Measurements from ENCODE around the gene CCHCR1.
"Not testable (repeated sequence)": the region's sequence is repeated elsewhere in the genome, so short reads cannot be mapped to it uniquely, and the experiment has no call there.

CCHCR1 gene

GRCh38 chr6:31172973-31173384 lies 15.4 kb upstream of the CCHCR1 start:
- H3K4me1 Mint-ChIP-seq (ENCODE audit: low read depth): no peaks in the 10 kb centered on the region
- H3K4me3 Mint-ChIP-seq: no peak overlapping the region

DNA sequence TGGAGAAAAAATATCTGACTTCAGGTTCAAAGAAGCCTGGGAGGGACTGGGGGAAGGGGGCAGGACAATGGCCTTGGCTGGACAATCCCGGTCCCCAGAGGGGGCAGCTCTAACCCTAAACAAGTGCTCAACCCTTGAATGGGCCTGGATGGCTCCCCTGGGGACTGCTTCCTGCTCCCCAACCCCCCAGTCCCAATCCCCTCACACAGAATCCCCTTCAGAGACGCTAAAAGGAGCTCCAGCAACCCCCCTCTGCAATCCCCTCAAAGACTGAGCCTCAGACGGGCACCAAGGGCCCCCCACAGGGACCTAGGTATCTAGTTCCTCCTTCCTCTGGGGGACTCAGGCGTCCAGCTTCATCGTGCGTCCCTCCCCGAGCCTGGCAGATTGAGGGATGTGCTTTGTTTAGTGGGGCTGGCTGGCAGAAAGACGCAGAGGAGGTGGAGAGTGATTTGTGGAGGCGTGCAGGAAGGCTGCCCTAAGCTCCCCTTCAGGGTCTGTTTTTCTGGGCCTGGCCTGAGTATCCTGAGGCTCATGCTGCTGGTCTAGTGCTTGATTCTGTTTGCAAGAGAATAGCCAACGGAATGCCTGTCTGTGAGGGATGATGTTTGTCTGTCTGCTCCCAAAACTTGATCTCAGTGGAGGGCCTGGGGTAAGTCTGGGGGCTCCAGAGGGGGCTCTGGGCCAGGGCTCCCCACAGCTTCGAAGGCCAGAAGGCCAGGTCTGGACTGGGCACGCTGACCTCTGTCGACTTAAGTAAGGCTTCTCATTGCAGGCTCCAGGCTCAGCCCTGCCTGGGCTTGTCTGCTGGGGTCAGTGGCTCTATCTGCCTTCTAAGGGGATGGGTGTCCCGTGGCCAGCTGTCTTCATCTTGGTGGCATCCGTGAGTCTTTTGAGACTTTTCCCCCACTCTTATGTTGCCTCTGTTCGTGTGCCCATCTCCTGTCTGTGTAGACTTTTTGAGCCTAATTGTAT lies 14.6 kb upstream of the CCHCR1 start:
- H3K9me3 Mint-ChIP-seq: no peaks in the 10 kb centered on the region
- H3K36me3 Mint-ChIP-seq (ENCODE audit: low read depth): no peaks in the 10 kb centered on the region
- no peaks in the 10 kb centered on the region for H3K27me3 Mint-ChIP-seq
- no peak overlapping the region for H3K4me3 Mint-ChIP-seq
- H3K4me1 Mint-ChIP-seq (ENCODE audit: low read depth): no peaks in the 10 kb centered on the region
- H3K27ac Mint-ChIP-seq: no peak overlapping the region

More at GRCh38 chr6:31172973-31173384, 15.4 kb upstream of the CCHCR1 start:
- Mint-ChIP-seq H3K36me3 (ENCODE audit: low read depth) (no peaks in the 10 kb centered on the region), H3K27ac (no peak overlapping the region), H3K27me3 (no peaks in the 10 kb centered on the region), H3K9me3 (no peaks in the 10 kb centered on the region)

DNA sequence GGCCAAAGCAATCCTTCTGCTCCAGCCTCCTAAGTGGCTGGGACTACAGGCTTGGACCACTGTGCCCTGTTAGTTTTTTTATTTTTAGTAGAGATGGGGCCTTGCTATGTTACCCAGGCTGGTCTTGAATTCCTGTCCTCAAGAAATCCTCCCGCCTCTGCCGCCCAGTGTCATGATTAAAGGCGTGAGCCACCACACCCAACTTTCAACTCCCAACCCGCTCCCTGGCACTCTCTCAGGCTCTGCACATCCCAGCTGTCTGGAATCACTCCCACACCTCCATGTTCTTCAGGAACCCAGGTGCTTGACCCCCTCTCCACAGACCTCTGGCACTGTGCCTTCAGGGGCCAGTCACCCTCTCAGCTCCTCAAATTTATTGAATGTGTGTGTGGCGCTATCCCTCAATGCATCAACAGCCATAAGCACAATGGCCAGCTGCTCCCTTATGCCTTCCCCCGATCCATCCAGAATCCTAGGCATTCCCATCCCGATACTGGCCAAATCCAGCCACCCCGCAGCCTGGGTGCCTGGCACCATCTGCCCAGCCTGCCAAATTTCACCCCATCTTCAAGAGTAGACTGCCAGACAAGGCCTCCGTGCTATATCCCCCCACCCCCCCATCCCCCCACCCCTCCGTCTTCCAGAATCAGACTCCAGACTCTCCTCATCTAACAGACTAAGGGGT lies 13.5 kb upstream of the CCHCR1 start:
- H3K4me1 Mint-ChIP-seq (ENCODE audit: low read depth): no peaks in the 10 kb centered on the region

DNA sequence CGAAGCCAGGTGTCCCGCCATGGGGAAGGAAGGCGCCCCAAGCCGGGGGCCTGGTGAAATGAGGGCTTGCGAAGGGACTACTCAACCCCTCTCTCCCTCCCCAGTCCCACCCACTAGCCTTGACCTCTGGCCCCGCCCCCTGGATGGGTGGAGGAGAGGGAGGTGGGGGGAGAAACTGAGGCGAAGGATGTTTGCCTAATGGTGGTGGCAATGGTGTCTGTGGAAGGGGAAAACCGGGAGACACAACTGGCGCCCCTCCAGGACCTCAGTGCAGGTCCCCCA lies 12.9 kb upstream of the CCHCR1 start, which contains the start of gene POU5F1:
TSS of gene POU5F1 (minus strand) at position 83 of the 282 bp plus-strand sequence. CDS start at position 21, 62 bp downstream.
- Mint-ChIP-seq H3K27me3 (no peaks in the 10 kb centered on the region), H3K27ac (no peak within 1 kb of the TSS), H3K36me3 (ENCODE audit: low read depth) (no peaks in the 10 kb centered on the region), H3K4me3 (no peak within 1 kb of the TSS), H3K4me1 (ENCODE audit: low read depth) (peaks cover under 1% of the 10 kb centered on the region), H3K9me3 (no peaks in the 10 kb centered on the region)

More for the DNA sequence above, 13.5 kb upstream of the CCHCR1 start:
- H3K4me3 Mint-ChIP-seq: no peak overlapping the region
- H3K9me3 Mint-ChIP-seq: no peaks in the 10 kb centered on the region
- no peaks in the 10 kb centered on the region for H3K36me3 Mint-ChIP-seq (ENCODE audit: low read depth)
- H3K27me3 Mint-ChIP-seq: no peaks in the 10 kb centered on the region
- no peak overlapping the region for H3K27ac Mint-ChIP-seq

DNA sequence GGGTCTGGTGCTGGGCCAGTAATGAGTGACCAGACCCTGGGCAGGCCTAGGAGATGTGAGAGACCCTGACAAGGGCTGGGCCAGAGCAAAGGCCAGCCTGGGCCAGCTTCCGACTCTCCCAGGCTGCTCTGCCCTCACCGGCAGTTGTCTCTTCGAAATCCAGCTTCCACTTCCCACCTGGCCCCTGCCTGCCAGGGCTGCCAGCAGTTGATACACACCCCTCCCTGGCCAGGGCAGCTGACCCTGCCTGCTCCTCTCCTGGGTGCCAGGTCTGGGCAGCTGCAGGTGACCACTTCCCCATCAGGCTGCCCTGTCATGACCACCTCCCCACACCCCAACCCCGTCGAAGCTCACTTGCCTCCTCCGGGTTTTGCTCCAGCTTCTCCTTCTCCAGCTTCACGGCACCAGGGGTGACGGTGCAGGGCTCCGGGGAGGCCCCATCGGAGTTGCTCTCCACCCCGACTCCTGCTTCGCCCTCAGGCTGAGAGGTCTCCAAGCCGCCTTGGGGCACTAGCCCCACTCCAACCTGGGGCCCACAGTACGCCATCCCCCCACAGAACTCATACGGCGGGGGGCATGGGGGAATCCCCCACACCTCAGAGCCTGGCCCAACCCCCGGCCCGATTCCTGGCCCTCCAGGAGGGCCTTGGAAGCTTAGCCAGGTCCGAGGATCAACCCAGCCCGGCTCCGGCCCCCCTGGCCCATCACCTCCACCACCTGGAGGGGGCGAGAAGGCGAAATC lies 12.4 kb upstream of the CCHCR1 start:
- not testable (repeated sequence) for H3K27ac Mint-ChIP-seq; H3K27me3 Mint-ChIP-seq; H3K4me1 Mint-ChIP-seq (ENCODE audit: low read depth); H3K9me3 Mint-ChIP-seq; H3K36me3 Mint-ChIP-seq (ENCODE audit: low read depth); H3K4me3 Mint-ChIP-seq

DNA sequence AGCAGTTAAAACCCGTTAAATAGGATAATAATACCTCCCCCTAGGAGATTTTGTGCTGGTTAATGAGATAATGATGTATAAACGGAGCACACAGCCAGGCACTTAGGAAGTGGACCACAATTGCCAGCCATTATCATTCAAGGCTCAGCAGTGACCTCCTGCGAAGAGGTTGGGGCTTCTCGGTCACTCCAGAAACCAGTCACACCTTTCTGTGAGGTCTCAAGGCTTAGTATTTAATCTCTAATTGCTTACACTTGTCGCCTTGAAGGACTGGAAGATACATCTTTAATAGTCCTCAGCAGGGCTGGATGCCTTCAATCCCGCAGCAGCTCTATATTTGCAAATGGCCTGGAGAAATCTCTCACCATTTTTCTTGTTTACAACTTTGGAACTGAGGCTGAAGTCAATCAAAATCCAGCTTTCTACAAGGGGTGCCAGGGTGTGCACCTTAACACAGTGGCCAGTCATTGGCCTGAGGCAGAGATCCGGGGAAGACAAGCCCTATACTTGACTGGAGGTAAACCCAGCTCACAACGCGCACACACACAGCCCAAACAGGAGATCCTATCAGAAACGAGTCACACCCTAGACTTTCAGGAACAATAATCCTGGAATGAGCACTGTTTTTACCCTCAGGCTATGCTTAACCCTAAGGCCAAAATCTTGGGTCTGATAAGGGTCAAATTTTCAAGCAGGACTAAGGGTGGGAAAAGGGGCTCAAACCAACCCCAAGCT lies 11.7 kb upstream of the CCHCR1 start:
- no peak overlapping the region for H3K4me3 Mint-ChIP-seq
- peaks cover 10% of the 10 kb centered on the region for H3K4me1 Mint-ChIP-seq (ENCODE audit: low read depth)
- H3K36me3 Mint-ChIP-seq (ENCODE audit: low read depth): no peaks in the 10 kb centered on the region
- no peaks in the 10 kb centered on the region for H3K9me3 Mint-ChIP-seq
- H3K27me3 Mint-ChIP-seq: no peaks in the 10 kb centered on the region
- no peak overlapping the region for H3K27ac Mint-ChIP-seq

- no peak overlapping the region for H3K4me3 Mint-ChIP-seq
- H3K27ac Mint-ChIP-seq: no peak overlapping the region
- no peaks in the 10 kb centered on the region for H3K9me3 Mint-ChIP-seq
- H3K27me3 Mint-ChIP-seq: no peaks in the 10 kb centered on the region
- peaks cover 17% of the 10 kb centered on the region for H3K4me1 Mint-ChIP-seq (ENCODE audit: low read depth)
- H3K36me3 Mint-ChIP-seq (ENCODE audit: low read depth): no peaks in the 10 kb centered on the region
These were observed 11.0 kb upstream of the CCHCR1 start for GRCh38 chr6:31168606-31169005.

DNA sequence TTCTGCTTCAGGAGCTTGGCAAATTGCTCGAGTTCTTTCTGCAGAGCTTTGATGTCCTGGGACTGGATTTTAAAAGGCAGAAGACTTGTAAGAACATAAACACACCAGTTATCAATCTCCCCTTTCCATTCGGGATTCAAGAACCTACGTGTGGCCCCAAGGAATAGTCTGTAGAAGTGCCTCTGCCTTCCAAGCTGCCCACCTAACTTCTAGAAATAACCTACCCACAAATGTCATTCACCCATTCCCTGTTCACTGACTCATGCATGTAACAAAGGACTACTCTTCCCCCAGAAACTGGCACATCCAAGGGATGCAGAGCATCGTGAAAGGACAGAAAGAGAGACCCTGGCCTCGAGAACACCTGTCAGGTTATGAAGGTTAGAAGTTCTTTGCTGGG lies 8.4 kb upstream of the CCHCR1 start:
- H3K27ac Mint-ChIP-seq: no peak overlapping the region
- H3K4me3 Mint-ChIP-seq: no peak overlapping the region
- H3K9me3 Mint-ChIP-seq: no peaks in the 10 kb centered on the region
- peaks cover 37% of the 10 kb centered on the region for H3K4me1 Mint-ChIP-seq (ENCODE audit: low read depth)
- H3K36me3 Mint-ChIP-seq (ENCODE audit: low read depth): peaks cover 20% of the 10 kb centered on the region
- no peaks in the 10 kb centered on the region for H3K27me3 Mint-ChIP-seq

- not testable (repeated sequence) for H3K27me3 Mint-ChIP-seq, H3K9me3 Mint-ChIP-seq, H3K27ac Mint-ChIP-seq, H3K4me3 Mint-ChIP-seq
- H3K4me1 Mint-ChIP-seq (ENCODE audit: low read depth): peaks cover 37% of the 10 kb centered on the region
- H3K36me3 Mint-ChIP-seq (ENCODE audit: low read depth): peaks cover 20% of the 10 kb centered on the region
These were observed 7.6 kb upstream of the CCHCR1 start for GRCh38 chr6:31165064-31165832.

DNA sequence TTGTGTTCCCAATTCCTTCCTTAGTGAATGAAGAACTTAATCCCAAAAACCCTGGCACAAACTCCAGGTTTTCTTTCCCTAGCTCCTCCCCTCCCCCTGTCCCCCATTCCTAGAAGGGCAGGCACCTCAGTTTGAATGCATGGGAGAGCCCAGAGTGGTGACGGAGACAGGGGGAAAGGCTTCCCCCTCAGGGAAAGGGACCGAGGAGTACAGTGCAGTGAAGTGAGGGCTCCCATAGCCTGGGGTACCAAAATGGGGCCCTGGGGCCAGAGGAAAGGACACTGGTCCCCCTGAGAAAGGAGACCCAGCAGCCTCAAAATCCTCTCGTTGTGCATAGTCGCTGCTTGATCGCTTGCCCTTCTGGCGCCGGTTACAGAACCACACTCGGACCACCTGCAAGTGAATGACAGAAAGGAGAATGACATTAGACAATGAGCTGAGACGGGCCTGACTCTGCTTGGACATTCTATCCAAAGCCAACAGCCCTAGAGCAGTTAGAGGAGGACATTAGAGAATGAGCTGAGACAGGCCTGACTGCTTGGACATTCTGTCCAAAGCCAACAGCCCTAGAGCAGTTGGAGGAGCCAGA lies 7.0 kb upstream of the CCHCR1 start:
- Mint-ChIP-seq H3K4me1 (ENCODE audit: low read depth) (peaks cover 42% of the 10 kb centered on the region), H3K36me3 (ENCODE audit: low read depth) (peaks cover 26% of the 10 kb centered on the region)
- H3K27me3 Mint-ChIP-seq, H3K4me3 Mint-ChIP-seq, H3K27ac Mint-ChIP-seq, H3K9me3 Mint-ChIP-seq: not testable (repeated sequence)

GRCh38 chr6:31163922-31164321 lies 6.3 kb upstream of the CCHCR1 start:
- Mint-ChIP-seq H3K27ac (no peak overlapping the region), H3K27me3 (no peaks in the 10 kb centered on the region), H3K9me3 (no peaks in the 10 kb centered on the region), H3K4me3 (no peak overlapping the region), H3K4me1 (ENCODE audit: low read depth) (peaks cover 48% of the 10 kb centered on the region), H3K36me3 (ENCODE audit: low read depth) (peaks cover 30% of the 10 kb centered on the region)

GRCh38 chr6:31162463-31163165 lies 5.0 kb upstream of the CCHCR1 start:
- Mint-ChIP-seq H3K4me3 (no peak overlapping the region), H3K27me3 (no peaks in the 10 kb centered on the region), H3K27ac (no peak overlapping the region)

More at GRCh38 chr6:31162463-31163165, 5.0 kb upstream of the CCHCR1 start:
- Mint-ChIP-seq H3K36me3 (ENCODE audit: low read depth) (peaks cover 35% of the 10 kb centered on the region), H3K4me1 (ENCODE audit: low read depth) (peaks cover 55% of the 10 kb centered on the region), H3K9me3 (no peaks in the 10 kb centered on the region)

Data from stimulated activated naive CD8-positive, alpha-beta T cell treated with anti-CD3 and anti-CD28 coated beads, Interleukin-15, Interleukin-2, amounts not matched to agents 100 ng/mL and 50 ng/mL, for 24 hours (primary cell).